Measurements from ENCODE around the gene ADSS1.

- no peak for TF ChIP-seq CTCF (IDR thresholded peaks at IDR 0.05)
- no peak for TF ChIP-seq EP300 (IDR thresholded peaks at IDR 0.05)
- no peak for TF ChIP-seq POLR2A (IDR thresholded peaks at IDR 0.05)
Measured at GRCh38 chr14:104757238-104757585, 33.2 kb downstream of the ADSS1 start.
